Endothelial cell of umbilical vein (primary cell): ENCODE data around the gene PZP.

ENCODE experiments used
- CTCF ChIP-seq, 2 donors: IDR thresholded peaks; 1 replicate in 1 of 2; 2 replicates in 1 of 2; pipeline ENCODE4 v1.5.1; 2011; ENCODE audit warnings: low read length in 2 of 2, mild to moderate bottlenecking in 2 of 2, moderate library complexity in 2 of 2, control low read depth in 1 of 2, inconsistent platforms in 1 of 2, low read depth in 1 of 2; ENCODE audit not compliant: insufficient read depth in 1 of 2; ENCODE audit errors: extremely low read depth in 1 of 2
- EZH2 ChIP-seq: IDR thresholded peaks from 2 replicates; pipeline ENCODE4 v1.6.1; 2012; ENCODE audit warnings: borderline replicate concordance, low read depth, mild to moderate bottlenecking, moderate library complexity, low read length, inconsistent platforms; ENCODE audit not compliant: severe bottlenecking
- FOS ChIP-seq: IDR thresholded peaks from 2 replicates; pipeline ENCODE4 v1.6.1; 2011; ENCODE audit warnings: mild to moderate bottlenecking, low read length, moderate library complexity, borderline replicate concordance; ENCODE audit not compliant: insufficient read depth
- GATA2 ChIP-seq: IDR thresholded peaks from 2 replicates; pipeline ENCODE4 v1.7.0; 2011; ENCODE audit warnings: low read depth, mild to moderate bottlenecking, moderate library complexity, mixed read lengths, low read length; ENCODE audit not compliant: insufficient read length, insufficient read depth
- MYC ChIP-seq: IDR thresholded peaks from one replicate; pipeline ENCODE4 v1.6.1; 2011; ENCODE audit warnings: mild to moderate bottlenecking, low read depth, low read length
- POLR2A ChIP-seq: IDR thresholded peaks from 2 replicates; pipeline ENCODE4 v1.6.1; 2012; ENCODE audit warnings: low read depth, mild to moderate bottlenecking, control low read depth, low read length
- POLR2AphosphoS5 ChIP-seq: IDR thresholded peaks from 2 replicates; pipeline ENCODE4 v1.6.1; 2012; ENCODE audit warnings: low read depth, mild to moderate bottlenecking, control low read depth, low read length, moderate library complexity; ENCODE audit not compliant: insufficient read depth
- TF ChIP-seq, protein P1 (sequence below): IDR thresholded peaks from 2 replicates; pipeline ENCODE4 v1.6.1; 2011; ENCODE audit not compliant: insufficient read depth, insufficient read length

- TF ChIP-seq CTCF (IDR thresholded peaks at IDR 0.05; ENCODE audit: extremely low read depth in 1 of 2, insufficient read depth in 1 of 2, low read depth in 1 of 2, low read length in 2 of 2), result no peak
- TF ChIP-seq EZH2, result no peak
- TF ChIP-seq POLR2A, result no peak
- TF ChIP-seq MYC, result no peak
- TF ChIP-seq, protein P1, sequence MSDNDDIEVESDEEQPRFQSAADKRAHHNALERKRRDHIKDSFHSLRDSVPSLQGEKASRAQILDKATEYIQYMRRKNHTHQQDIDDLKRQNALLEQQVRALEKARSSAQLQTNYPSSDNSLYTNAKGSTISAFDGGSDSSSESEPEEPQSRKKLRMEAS, result no peak
- no peak for TF ChIP-seq FOS
- no peak for TF ChIP-seq POLR2AphosphoS5
- TF ChIP-seq GATA2, result no peak
These were observed 64.1 kb downstream of the PZP start for GRCh38 chr12:9143929-9144729.
